Naive B cell (primary cell): ENCODE data around the gene DNAJC7. TPM values are rescaled to one million over a fixed set of nuclear protein-coding genes. Genes with fewer than 3 reads are reported as not detected.

Experiments used
- ATAC-seq, 2 donors: fragments of 150-1000 bp; cut with Tn5 transposase; 2 replicates each; pipeline ENCODE4 v1.10.0; 2021; ENCODE audit warnings: low read depth in 2 of 2, mild to moderate bottlenecking in 2 of 2, moderate library complexity in 2 of 2
- DNase-seq: peaks from one replicate; pipeline ENCODE4 v3.0.0; 2022
- H3K27ac Mint-ChIP-seq, 6 donors: one replicate each; pipeline ENCODE4 v1.8.0; 2020 to 2022; ENCODE audit warnings: mild to moderate bottlenecking in 6 of 6, mixed read lengths in 6 of 6, moderate library complexity in 5 of 6, inconsistent platforms in 2 of 6
- H3K27me3 Mint-ChIP-seq, 3 donors: one replicate each; pipeline ENCODE4 v1.8.0; 2021 to 2022; ENCODE audit warnings: mixed read lengths in 3 of 3, mild to moderate bottlenecking in 1 of 3
- H3K36me3 Mint-ChIP-seq, 2 donors: one replicate each; pipeline ENCODE4 v1.8.0; 2020 to 2022; ENCODE audit warnings: mixed read lengths in 2 of 2, inconsistent platforms in 1 of 2, mild to moderate bottlenecking in 1 of 2
- H3K4me1 Mint-ChIP-seq, 3 donors: one replicate each; pipeline ENCODE4 v1.8.0; 2020 to 2022; ENCODE audit warnings: mixed read lengths in 3 of 3, inconsistent platforms in 1 of 3, mild to moderate bottlenecking in 1 of 3, moderate library complexity in 1 of 3
- H3K4me3 Mint-ChIP-seq, 8 donors: one replicate each; pipeline ENCODE4 v1.8.0; 2020 to 2022; ENCODE audit warnings: mild to moderate bottlenecking in 8 of 8, mixed read lengths in 8 of 8, moderate library complexity in 8 of 8, inconsistent platforms in 2 of 8
- H3K9me3 Mint-ChIP-seq, 7 donors: one replicate each; pipeline ENCODE4 v1.8.0; 2020 to 2022; ENCODE audit warnings: mixed read lengths in 7 of 7, mild to moderate bottlenecking in 5 of 7, inconsistent platforms in 2 of 7, moderate library complexity in 1 of 7
- polyA plus RNA-seq, 6 donors: library from polyadenylated mRNA; unstranded; fragments of 300-500 nt; fragmentation: Illumina TruSeq; gene quantifications; one replicate each; pipeline ENCODE4 v1.2.3, GENCODE V29; 2021; ENCODE audit warnings: low read depth in 6 of 6

DNAJC7 gene
- polyA plus RNA-seq, 6 donors from 2014 or later, result 33.4 to 98.0 (median 77.4) TPM

GRCh38 chr17:41974658-41975057, 42.6 kb downstream of the DNAJC7 start:
- Mint-ChIP-seq H3K4me3 (no peak overlapping the region), H3K9me3 (no peaks in the 10 kb centered on the region), H3K27ac (peak overlapping the region in 2 of 6 donors; percentile 37 to 67), H3K27me3 (no peaks in the 10 kb centered on the region), H3K36me3 (no peaks in the 10 kb centered on the region), H3K4me1 (peaks cover 17 to 44% (median 21%) of the 10 kb centered on the region in 3 donors)
- DNase-seq (no peak), ATAC-seq (no peak)

- no peak for ATAC-seq
- no peak overlapping the region for H3K4me3 Mint-ChIP-seq
- no peaks in the 10 kb centered on the region for H3K9me3 Mint-ChIP-seq
- peak overlapping the region in 3 of 6 donors; percentile 37 to 76 (median 67) for H3K27ac Mint-ChIP-seq
- peaks cover 17 to 51% (median 21%) of the 10 kb centered on the region in 3 donors for H3K4me1 Mint-ChIP-seq
- H3K36me3 Mint-ChIP-seq, result no peaks in the 10 kb centered on the region
- no peak for DNase-seq
- H3K27me3 Mint-ChIP-seq, result no peaks in the 10 kb centered on the region
These were observed 43.2 kb downstream of the DNAJC7 start for GRCh38 chr17:41974031-41974430.

- Mint-ChIP-seq H3K4me1 (peaks cover 17 to 55% (median 21%) of the 10 kb centered on the region in 3 donors), H3K4me3 (no peak overlapping the region), H3K27ac (peak overlapping the region in 4 of 6 donors; percentile 49 to 78 (median 60)), H3K9me3 (no peaks in the 10 kb centered on the region), H3K27me3 (no peaks in the 10 kb centered on the region), H3K36me3 (no peaks in the 10 kb centered on the region)
- ATAC-seq, result no peak
- no peak for DNase-seq
These were observed 43.8 kb downstream of the DNAJC7 start for GRCh38 chr17:41973408-41973811.

- H3K4me3 Mint-ChIP-seq, result peak overlapping the region in 1 of 8 donors; percentile 4
These were observed 44.5 kb downstream of the DNAJC7 start for GRCh38 chr17:41972571-41973407.

GRCh38 chr17:41971721-41972523, 45.3 kb downstream of the DNAJC7 start:
- DNase-seq (no peak), ATAC-seq (no peak)
- Mint-ChIP-seq H3K27me3 (no peaks in the 10 kb centered on the region), H3K4me3 (peak overlapping the region in 1 of 8 donors; percentile 4), H3K36me3 (no peaks in the 10 kb centered on the region), H3K27ac (peak overlapping the region in 2 of 6 donors; percentile 41 to 78), H3K4me1 (peaks cover 21 to 66% (median 32%) of the 10 kb centered on the region in 3 donors), H3K9me3 (no peaks in the 10 kb centered on the region)

More at GRCh38 chr17:41972571-41973407, 44.5 kb downstream of the DNAJC7 start:
- no peaks in the 10 kb centered on the region for H3K27me3 Mint-ChIP-seq
- peak; percentile 66 to 88 for ATAC-seq
- no peaks in the 10 kb centered on the region for H3K9me3 Mint-ChIP-seq
- no peaks in the 10 kb centered on the region for H3K36me3 Mint-ChIP-seq
- DNase-seq, result no peak
- peaks cover 21 to 59% (median 27%) of the 10 kb centered on the region in 3 donors for H3K4me1 Mint-ChIP-seq
- H3K27ac Mint-ChIP-seq, result peak overlapping the region; percentile 26 to 78 (median 49)

- no peak for DNase-seq
- Mint-ChIP-seq H3K9me3 (no peaks in the 10 kb centered on the region), H3K4me1 (peaks cover 16 to 60% (median 34%) of the 10 kb centered on the region in 3 donors), H3K36me3 (no peaks in the 10 kb centered on the region), H3K27me3 (no peaks in the 10 kb centered on the region), H3K4me3 (peak overlapping the region in 1 of 8 donors; percentile 74), H3K27ac (peak overlapping the region in 2 of 6 donors; percentile 50 to 51)
- no peak for ATAC-seq
These were observed 46.3 kb downstream of the DNAJC7 start for GRCh38 chr17:41970901-41971331.

GRCh38 chr17:41968676-41969075, 48.6 kb downstream of the DNAJC7 start:
- no peaks in the 10 kb centered on the region for H3K36me3 Mint-ChIP-seq
- DNase-seq (no peak), ATAC-seq (no peak)
- H3K27ac Mint-ChIP-seq, result peak overlapping the region in 1 of 6 donors; percentile 77
- H3K27me3 Mint-ChIP-seq, result no peaks in the 10 kb centered on the region
- peaks cover 28 to 66% (median 47%) of the 10 kb centered on the region in 3 donors for H3K4me1 Mint-ChIP-seq
- H3K9me3 Mint-ChIP-seq, result no peaks in the 10 kb centered on the region
- peak overlapping the region in 4 of 8 donors; percentile 50 to 89 (median 86) for H3K4me3 Mint-ChIP-seq

GRCh38 chr17:41967921-41968578, 49.2 kb downstream of the DNAJC7 start:
- Mint-ChIP-seq H3K4me1 (peaks cover 28 to 64% (median 42%) of the 10 kb centered on the region in 3 donors), H3K9me3 (no peaks in the 10 kb centered on the region), H3K27me3 (no peaks in the 10 kb centered on the region), H3K27ac (peak overlapping the region in 5 of 6 donors; percentile 9 to 77 (median 59)), H3K4me3 (peak overlapping the region; percentile 72 to 91 (median 87)), H3K36me3 (no peaks in the 10 kb centered on the region)
- ATAC-seq (no peak), DNase-seq (no peak)

GRCh38 chr17:41967141-41967920, 49.9 kb downstream of the DNAJC7 start:
- Mint-ChIP-seq H3K4me1 (peaks cover 25 to 57% (median 40%) of the 10 kb centered on the region in 3 donors), H3K4me3 (peak overlapping the region; percentile 78 to 91 (median 87)), H3K9me3 (no peaks in the 10 kb centered on the region), H3K27ac (peak overlapping the region in 5 of 6 donors; percentile 59 to 79 (median 74)), H3K27me3 (no peaks in the 10 kb centered on the region), H3K36me3 (no peaks in the 10 kb centered on the region)
- DNase-seq, result no peak
- no peak for ATAC-seq

GRCh38 chr17:41966463-41967140, 50.6 kb downstream of the DNAJC7 start, which contains the start of gene CNP:
Gene CNP, plus strand, starts transcription at chr17:41966795. Its CDS starts 90 bp downstream, at chr17:41966885.
- H3K4me3 Mint-ChIP-seq, result peak within 1 kb of the TSS; percentile 84 to 93 (median 88)
- H3K36me3 Mint-ChIP-seq, result no peaks in the 10 kb centered on the region
- peak within 1 kb of the TSS; percentile 68 to 96 (median 92) for H3K27ac Mint-ChIP-seq
- H3K4me1 Mint-ChIP-seq, result peaks cover 23 to 51% (median 37%) of the 10 kb centered on the region in 3 donors
- peak; percentile 87 to 88 for ATAC-seq
- peak; percentile 90 for DNase-seq
- H3K27me3 Mint-ChIP-seq, result no peaks in the 10 kb centered on the region
- no peaks in the 10 kb centered on the region for H3K9me3 Mint-ChIP-seq

GRCh38 chr17:41965694-41966462, 51.4 kb downstream of the DNAJC7 start:
- H3K36me3 Mint-ChIP-seq, result no peaks in the 10 kb centered on the region
- H3K27ac Mint-ChIP-seq, result peak overlapping the region; percentile 68 to 96 (median 92)
- H3K4me3 Mint-ChIP-seq, result peak overlapping the region; percentile 84 to 93 (median 88)
- H3K4me1 Mint-ChIP-seq, result peaks cover 19 to 46% (median 34%) of the 10 kb centered on the region in 3 donors
- no peaks in the 10 kb centered on the region for H3K27me3 Mint-ChIP-seq
- ATAC-seq (peak; percentile 28 to 32), DNase-seq (peak; percentile 33)
- H3K9me3 Mint-ChIP-seq, result no peaks in the 10 kb centered on the region
